Left ventricle myocardium superior (tissue), 1 donor: ENCODE results near the gene GALNT12. TPM values are rescaled to one million over a fixed set of nuclear protein-coding genes. Genes with fewer than 3 reads are reported as not detected.

ENCODE experiments used
- ATAC-seq: fragments of 200-7000 bp; cut with Tn5 transposase; one replicate; pipeline ENCODE4 v1.9.1; 2020; ENCODE audit warnings: mild to moderate bottlenecking, moderate library complexity
- DNase-seq: peaks from one replicate; pipeline ENCODE4 v3.0.0-alpha.2; 2020
- intact Hi-C: fragments of 100-400 bp; cut with micrococcal nuclease; formaldehyde crosslinking; loops from one replicate; pipeline ENCODE4 v1.11.0; 2022
- total RNA-seq: library from RNA; stranded (reverse); fragmentation: NEBNext Ultra II Directional; extraction: Animal tissue kit (Norgen Biotek cat#: 25700); gene quantifications from one replicate; pipeline ENCODE4 v1.2.1, GENCODE V29; 2021
- donor health status: DM: no; HTN: yes; CAD: no; lungs with severe emphysema.

The GALNT12 gene
- total RNA-seq, 1 donor from 2014 or later = 0.64 TPM

GRCh38 chr9:98796364-98797101, 10.9 kb upstream of the GALNT12 start, which contains the start of gene ANKS6:
Gene ANKS6 (minus strand): TSS chr9:98796555. CDS start chr9:98796491, 64 bp downstream.
- intact Hi-C loops = no loop called here
- peak; percentile 95 for ATAC-seq
- peak; percentile 94 for DNase-seq

GRCh38 chr9:98797491-98797890, 10.0 kb upstream of the GALNT12 start:
- ATAC-seq (no peak), DNase-seq (no peak)
- intact Hi-C loops = no loop called here

- DNase-seq = no peak
- intact Hi-C loops = no loop called here
- no peak for ATAC-seq
These were observed 9.2 kb upstream of the GALNT12 start for GRCh38 chr9:98798254-98798653.

- DNase-seq (no peak), ATAC-seq (no peak)
- intact Hi-C loops = no loop called here
These were observed 5.9 kb upstream of the GALNT12 start for GRCh38 chr9:98801561-98801960.

GRCh38 chr9:98801969-98802371, 5.5 kb upstream of the GALNT12 start:
- intact Hi-C loops = no loop called here
- ATAC-seq (no peak), DNase-seq (no peak)

GRCh38 chr9:98804083-98804482, 3.4 kb upstream of the GALNT12 start:
- ATAC-seq (no peak), DNase-seq (no peak)
- intact Hi-C loops = no loop called here

- no peak for ATAC-seq
- intact Hi-C loops = no loop called here
These were observed 1.8 kb upstream of the GALNT12 start for GRCh38 chr9:98805506-98806272.

GRCh38 chr9:98806394-98807035, 955 bp upstream of the GALNT12 start:
- no peak for DNase-seq
- ATAC-seq = no peak
- intact Hi-C loops = no loop called here

More at GRCh38 chr9:98805506-98806272, 1.8 kb upstream of the GALNT12 start:
- no peak for DNase-seq

GRCh38 chr9:98807814-98808195, 335 bp downstream of the GALNT12 start:
- DNase-seq (no peak), ATAC-seq (no peak)
- intact Hi-C loops = no loop called here

GRCh38 chr9:98808411-98808815, 943 bp downstream of the GALNT12 start:
- ATAC-seq (no peak), DNase-seq (no peak)
- intact Hi-C loops = no loop called here

GRCh38 chr9:98808875-98809274, 1.4 kb downstream of the GALNT12 start:
- intact Hi-C loops = no loop called here
- DNase-seq (no peak), ATAC-seq (no peak)

- no peak for ATAC-seq
- intact Hi-C loops = no loop called here
- DNase-seq = no peak
These were observed 2.0 kb downstream of the GALNT12 start for GRCh38 chr9:98809311-98810101.

GRCh38 chr9:98810102-98810842, 2.8 kb downstream of the GALNT12 start:
- no peak for DNase-seq
- intact Hi-C loops = no loop called here

GRCh38 chr9:98811051-98811650, 3.7 kb downstream of the GALNT12 start:
- DNase-seq (no peak), ATAC-seq (no peak)
- intact Hi-C loops = no loop called here

More at GRCh38 chr9:98810102-98810842, 2.8 kb downstream of the GALNT12 start:
- ATAC-seq = no peak

- intact Hi-C loops = no loop called here
- DNase-seq (no peak), ATAC-seq (no peak)
These were observed 8.0 kb downstream of the GALNT12 start for GRCh38 chr9:98815391-98815951.

GRCh38 chr9:98818764-98819163, 11.3 kb downstream of the GALNT12 start:
- no peak for ATAC-seq
- intact Hi-C loops = no loop called here
- DNase-seq = no peak

GRCh38 chr9:98819231-98819630, 11.8 kb downstream of the GALNT12 start:
- DNase-seq (no peak), ATAC-seq (no peak)
- intact Hi-C loops = no loop called here

- intact Hi-C loops = no loop called here
- DNase-seq = no peak
- no peak for ATAC-seq
These were observed 14.4 kb downstream of the GALNT12 start for GRCh38 chr9:98821831-98822230.
